Calu3 (cell line): ENCODE measurements around the gene FGF11. TPM values are rescaled to one million over a fixed set of nuclear protein-coding genes. Genes with fewer than 3 reads are reported as not detected.

Source experiments
- BruUV-seq: library from RNA; stranded (reverse); fragments of 400-500 nt; replicated peaks from 2 replicates; lab custom pipeline; 2021; lab: Mats Ljungman, UMichigan
- CTCF ChIA-PET: fragments of 300-600 bp; sonication (Branson Sonifier 250); formaldehyde crosslinking; loops from one replicate; lab custom pipeline; 2022; ENCODE audit warnings: antibody characterized with exemption; lab: Charles Lee
- DNase-seq: peaks from one replicate; pipeline ENCODE4 v3.0.0; 2022
- H3K27ac Mint-ChIP-seq: one replicate; pipeline ENCODE4 v1.8.0; 2022; ENCODE audit warnings: mixed read lengths; ENCODE audit not compliant: unreplicated experiment
- H3K27me3 Mint-ChIP-seq: one replicate; pipeline ENCODE4 v1.8.0; 2022; ENCODE audit warnings: mixed read lengths; ENCODE audit not compliant: unreplicated experiment
- H3K36me3 Mint-ChIP-seq: one replicate; pipeline ENCODE4 v1.8.0; 2022; ENCODE audit warnings: mild to moderate bottlenecking, moderate library complexity, mixed read lengths; ENCODE audit not compliant: insufficient read depth, unreplicated experiment
- H3K4me1 Mint-ChIP-seq: one replicate; pipeline ENCODE4 v1.8.0; 2022; ENCODE audit warnings: mild to moderate bottlenecking, low read depth, mixed read lengths; ENCODE audit not compliant: unreplicated experiment
- H3K4me3 Mint-ChIP-seq: one replicate; pipeline ENCODE4 v1.8.0; 2022; ENCODE audit warnings: mild to moderate bottlenecking, low read depth, moderate library complexity, mixed read lengths; ENCODE audit not compliant: unreplicated experiment
- H3K9me3 Mint-ChIP-seq: one replicate; pipeline ENCODE4 v1.8.0; 2022; ENCODE audit warnings: low read depth, mixed read lengths; ENCODE audit not compliant: unreplicated experiment
- intact Hi-C: fragments of 100-400 bp; cut with micrococcal nuclease; formaldehyde crosslinking; loops from one replicate; pipeline ENCODE4 v1.10.0; 2022; ENCODE audit not compliant: unreplicated experiment
- total RNA-seq: library from RNA; stranded (reverse); gene quantifications from 2 replicates; pipeline ENCODE4 v1.2.3, GENCODE V29; 2022
- TF ChIP-seq, protein P1 (sequence below): fragments of 200-600 bp; IDR thresholded peaks from one replicate; pipeline ENCODE4 v1.8.0; 2022; ENCODE audit warnings: antibody characterized with exemption; ENCODE audit not compliant: unreplicated experiment

FGF11 gene
- total RNA-seq, 1 experiment from 2014 or later, result 2.1 TPM

DNA sequence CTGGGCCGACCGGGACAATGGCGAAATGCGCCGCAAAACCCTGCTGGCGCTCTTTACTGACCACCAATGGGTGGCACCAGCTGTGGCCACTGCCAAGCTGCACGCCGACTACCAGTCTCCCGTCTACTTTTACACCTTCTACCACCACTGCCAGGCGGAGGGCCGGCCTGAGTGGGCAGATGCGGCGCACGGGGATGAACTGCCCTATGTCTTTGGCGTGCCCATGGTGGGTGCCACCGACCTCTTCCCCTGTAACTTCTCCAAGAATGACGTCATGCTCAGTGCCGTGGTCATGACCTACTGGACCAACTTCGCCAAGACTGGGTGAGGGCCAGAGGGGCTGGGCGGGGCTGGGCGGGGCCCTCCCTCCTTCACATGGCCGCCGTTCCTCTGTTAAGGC, 23.5 kb upstream of the FGF11 start:
- Mint-ChIP-seq H3K9me3 (no peaks in the 10 kb centered on the region), H3K27ac (no peak overlapping the region), H3K27me3 (peaks cover 15% of the 10 kb centered on the region), H3K4me1 (no peaks in the 10 kb centered on the region), H3K36me3 (peaks cover 9% of the 10 kb centered on the region), H3K4me3 (no peak overlapping the region)
- DNase-seq, result no peak
- TF ChIP-seq, protein P1, sequence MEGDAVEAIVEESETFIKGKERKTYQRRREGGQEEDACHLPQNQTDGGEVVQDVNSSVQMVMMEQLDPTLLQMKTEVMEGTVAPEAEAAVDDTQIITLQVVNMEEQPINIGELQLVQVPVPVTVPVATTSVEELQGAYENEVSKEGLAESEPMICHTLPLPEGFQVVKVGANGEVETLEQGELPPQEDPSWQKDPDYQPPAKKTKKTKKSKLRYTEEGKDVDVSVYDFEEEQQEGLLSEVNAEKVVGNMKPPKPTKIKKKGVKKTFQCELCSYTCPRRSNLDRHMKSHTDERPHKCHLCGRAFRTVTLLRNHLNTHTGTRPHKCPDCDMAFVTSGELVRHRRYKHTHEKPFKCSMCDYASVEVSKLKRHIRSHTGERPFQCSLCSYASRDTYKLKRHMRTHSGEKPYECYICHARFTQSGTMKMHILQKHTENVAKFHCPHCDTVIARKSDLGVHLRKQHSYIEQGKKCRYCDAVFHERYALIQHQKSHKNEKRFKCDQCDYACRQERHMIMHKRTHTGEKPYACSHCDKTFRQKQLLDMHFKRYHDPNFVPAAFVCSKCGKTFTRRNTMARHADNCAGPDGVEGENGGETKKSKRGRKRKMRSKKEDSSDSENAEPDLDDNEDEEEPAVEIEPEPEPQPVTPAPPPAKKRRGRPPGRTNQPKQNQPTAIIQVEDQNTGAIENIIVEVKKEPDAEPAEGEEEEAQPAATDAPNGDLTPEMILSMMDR, result no peak
- CTCF ChIA-PET, result no interaction called here
- no TSS peak for BruUV-seq
- intact Hi-C loops, result no loop called here

- H3K27ac Mint-ChIP-seq, result no peak overlapping the region
- H3K36me3 Mint-ChIP-seq, result peaks cover 4% of the 10 kb centered on the region
- BruUV-seq, result no TSS peak
- peaks cover 15% of the 10 kb centered on the region for H3K27me3 Mint-ChIP-seq
- intact Hi-C loops, result no loop called here
- TF ChIP-seq, protein P1, result no peak
- no peak overlapping the region for H3K4me3 Mint-ChIP-seq
- no peak for DNase-seq
- CTCF ChIA-PET, result no interaction called here
- no peaks in the 10 kb centered on the region for H3K4me1 Mint-ChIP-seq
- H3K9me3 Mint-ChIP-seq, result no peaks in the 10 kb centered on the region
Measured at GRCh38 chr17:7416323-7416722, 23.0 kb upstream of the FGF11 start.

GRCh38 chr17:7417056-7417655, 22.2 kb upstream of the FGF11 start:
- CTCF ChIA-PET, result no interaction called here
- Mint-ChIP-seq H3K36me3 (peaks cover 4% of the 10 kb centered on the region), H3K4me3 (no peak overlapping the region), H3K4me1 (no peaks in the 10 kb centered on the region), H3K27me3 (peaks cover 15% of the 10 kb centered on the region), H3K9me3 (no peaks in the 10 kb centered on the region), H3K27ac (no peak overlapping the region)
- intact Hi-C loops, result no loop called here
- TF ChIP-seq, protein P1, result no peak
- DNase-seq, result no peak
- no TSS peak for BruUV-seq

DNA sequence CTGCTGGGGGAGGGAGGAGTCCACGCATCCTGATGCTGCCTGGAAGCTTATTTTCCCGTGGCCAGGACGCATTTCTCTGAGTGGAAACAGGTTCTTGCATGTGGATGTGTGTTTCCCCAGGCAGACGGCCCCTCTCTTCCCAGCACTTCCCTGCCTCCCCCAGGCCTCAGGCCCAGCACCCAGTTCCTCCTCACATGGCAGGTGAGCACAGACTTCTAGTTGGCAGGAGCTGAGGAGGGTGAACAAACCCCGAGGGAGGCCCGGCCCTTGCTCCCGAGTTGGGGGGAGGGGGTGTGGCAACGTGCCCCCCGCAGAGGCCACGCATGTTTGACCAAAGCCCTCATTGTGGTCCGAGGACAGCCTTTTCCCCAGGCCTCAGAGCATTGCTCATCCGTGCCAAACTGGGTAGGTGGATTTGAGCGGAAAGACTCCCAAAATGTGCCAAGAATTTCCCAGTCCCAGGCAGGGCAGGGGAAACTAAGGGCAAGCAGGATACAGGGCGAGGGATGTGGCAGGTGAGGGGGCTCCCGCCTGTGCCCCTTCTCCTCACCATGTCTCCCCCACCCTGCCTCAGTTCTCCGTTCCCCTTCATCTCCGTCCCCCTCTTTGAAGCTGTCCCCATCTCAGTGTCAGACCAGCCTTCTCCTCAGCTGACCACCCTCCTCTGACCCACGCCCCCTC, 20.7 kb upstream of the FGF11 start:
- TF ChIP-seq, protein P1, result no peak
- Mint-ChIP-seq H3K36me3 (no peaks in the 10 kb centered on the region), H3K4me3 (no peak overlapping the region), H3K27ac (no peak overlapping the region), H3K27me3 (peaks cover 15% of the 10 kb centered on the region), H3K4me1 (no peaks in the 10 kb centered on the region), H3K9me3 (no peaks in the 10 kb centered on the region)
- CTCF ChIA-PET, result no interaction called here
- intact Hi-C loops, result no loop called here
- BruUV-seq, result no TSS peak
- DNase-seq, result no peak
